WERI-Rb-1 (cell line): Measurements from ENCODE around the gene ECI2.
A peak's percentile ranks its signal among the peaks of the same experiment; 100 is the strongest.

ENCODE experiments used
- DNase-seq: peaks from one replicate; pipeline ENCODE4 v3.0.0-alpha.2; 2020
- H3K27ac ChIP-seq: fragments of 250-450 bp; sonication (Bioruptor Pico); 2 replicates; pipeline ENCODE4 v1.5.1; 2020; ENCODE audit warnings: mild to moderate bottlenecking, moderate library complexity
- H3K27me3 ChIP-seq: fragments of 250-450 bp; sonication (Bioruptor Pico); 2 replicates; pipeline ENCODE4 v1.5.1; 2021; ENCODE audit warnings: mild to moderate bottlenecking, low read depth, moderate library complexity; ENCODE audit not compliant: insufficient read depth, severe bottlenecking
- H3K36me3 ChIP-seq: fragments of 250-450 bp; sonication (Bioruptor Pico); 2 replicates; pipeline ENCODE4 v1.5.1; 2020; ENCODE audit warnings: mild to moderate bottlenecking, moderate library complexity
- H3K4me3 ChIP-seq: 2 replicates; pipeline ENCODE4 v1.5.1; 2011; ENCODE audit warnings: low read depth, mild to moderate bottlenecking, control low read depth, low read length
- H3K9me3 ChIP-seq: fragments of 250-450 bp; sonication (Bioruptor Pico); 2 replicates; pipeline ENCODE4 v1.5.1; 2021; ENCODE audit warnings: mild to moderate bottlenecking, moderate library complexity; ENCODE audit not compliant: severe bottlenecking
- TF ChIP-seq, protein P1 (sequence below): IDR thresholded peaks from 2 replicates; pipeline ENCODE4 v1.5.1; 2011; ENCODE audit warnings: low read depth, mild to moderate bottlenecking, control low read depth, inconsistent platforms, low read length

ECI2 gene

DNA sequence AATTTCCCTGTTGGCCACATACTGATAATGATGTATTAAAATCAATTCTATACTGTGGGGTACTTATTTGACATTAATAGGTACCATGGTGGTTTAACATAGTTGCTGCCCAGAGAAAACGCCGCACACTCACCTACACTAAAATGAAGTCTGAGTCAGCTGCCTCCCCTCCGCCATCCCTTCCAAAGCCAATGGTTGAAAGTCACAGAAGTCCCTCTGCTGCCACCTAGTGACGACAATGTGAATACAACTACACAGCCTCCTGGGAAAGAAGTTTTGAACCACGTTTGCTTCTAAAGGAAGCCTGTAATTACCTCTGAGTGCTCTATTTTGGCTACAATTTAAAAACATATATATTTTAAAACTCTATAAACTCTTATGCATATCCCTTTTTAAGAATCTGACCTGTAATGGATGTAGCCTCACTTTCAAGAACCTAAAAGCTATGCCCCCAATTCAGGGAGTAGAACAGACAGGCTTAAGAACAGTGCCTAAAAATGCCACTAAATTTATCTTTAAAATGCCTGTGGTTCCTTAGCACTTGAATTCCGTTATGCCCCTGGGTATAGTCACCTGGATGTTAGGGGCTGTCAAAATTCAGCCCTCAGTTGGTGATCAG lies 20.6 kb upstream of the ECI2 start:
- H3K4me3 ChIP-seq: no peak overlapping the region
- no peaks in the 10 kb centered on the region for H3K27me3 ChIP-seq
- TF ChIP-seq, protein P1, sequence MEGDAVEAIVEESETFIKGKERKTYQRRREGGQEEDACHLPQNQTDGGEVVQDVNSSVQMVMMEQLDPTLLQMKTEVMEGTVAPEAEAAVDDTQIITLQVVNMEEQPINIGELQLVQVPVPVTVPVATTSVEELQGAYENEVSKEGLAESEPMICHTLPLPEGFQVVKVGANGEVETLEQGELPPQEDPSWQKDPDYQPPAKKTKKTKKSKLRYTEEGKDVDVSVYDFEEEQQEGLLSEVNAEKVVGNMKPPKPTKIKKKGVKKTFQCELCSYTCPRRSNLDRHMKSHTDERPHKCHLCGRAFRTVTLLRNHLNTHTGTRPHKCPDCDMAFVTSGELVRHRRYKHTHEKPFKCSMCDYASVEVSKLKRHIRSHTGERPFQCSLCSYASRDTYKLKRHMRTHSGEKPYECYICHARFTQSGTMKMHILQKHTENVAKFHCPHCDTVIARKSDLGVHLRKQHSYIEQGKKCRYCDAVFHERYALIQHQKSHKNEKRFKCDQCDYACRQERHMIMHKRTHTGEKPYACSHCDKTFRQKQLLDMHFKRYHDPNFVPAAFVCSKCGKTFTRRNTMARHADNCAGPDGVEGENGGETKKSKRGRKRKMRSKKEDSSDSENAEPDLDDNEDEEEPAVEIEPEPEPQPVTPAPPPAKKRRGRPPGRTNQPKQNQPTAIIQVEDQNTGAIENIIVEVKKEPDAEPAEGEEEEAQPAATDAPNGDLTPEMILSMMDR: peak; percentile 88
- no peak overlapping the region for H3K27ac ChIP-seq
- no peaks in the 10 kb centered on the region for H3K36me3 ChIP-seq
- DNase-seq: peak; percentile 89
- H3K9me3 ChIP-seq: no peaks in the 10 kb centered on the region

DNA sequence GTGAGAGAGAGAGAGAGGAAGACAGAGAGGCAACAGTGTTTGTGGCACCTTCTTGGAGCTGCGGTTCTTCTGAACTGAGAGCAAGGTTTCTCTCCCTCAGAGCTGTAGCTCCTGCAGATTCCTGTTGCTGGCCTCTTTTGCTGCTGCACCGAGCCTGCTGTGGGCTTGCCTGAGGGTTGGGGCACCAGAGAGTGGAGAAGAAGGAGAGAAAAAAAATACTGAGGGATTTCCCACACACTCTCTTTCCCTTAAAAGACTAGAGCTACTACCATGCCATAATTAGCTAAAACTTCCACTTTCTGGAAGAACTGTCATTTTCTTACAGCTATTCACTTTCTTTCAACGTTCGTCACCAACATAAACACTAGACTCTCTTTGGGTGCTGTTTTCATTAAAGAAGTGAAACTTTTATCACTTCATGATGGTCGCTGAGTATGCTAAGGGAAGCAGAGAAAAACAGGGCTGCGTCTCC lies 18.2 kb upstream of the ECI2 start:
- no peak overlapping the region for H3K4me3 ChIP-seq
- DNase-seq: no peak
- peaks cover 5% of the 10 kb centered on the region for H3K9me3 ChIP-seq
- TF ChIP-seq, protein P1: no peak
- no peak overlapping the region for H3K27ac ChIP-seq
- no peaks in the 10 kb centered on the region for H3K36me3 ChIP-seq
- no peaks in the 10 kb centered on the region for H3K27me3 ChIP-seq

DNA sequence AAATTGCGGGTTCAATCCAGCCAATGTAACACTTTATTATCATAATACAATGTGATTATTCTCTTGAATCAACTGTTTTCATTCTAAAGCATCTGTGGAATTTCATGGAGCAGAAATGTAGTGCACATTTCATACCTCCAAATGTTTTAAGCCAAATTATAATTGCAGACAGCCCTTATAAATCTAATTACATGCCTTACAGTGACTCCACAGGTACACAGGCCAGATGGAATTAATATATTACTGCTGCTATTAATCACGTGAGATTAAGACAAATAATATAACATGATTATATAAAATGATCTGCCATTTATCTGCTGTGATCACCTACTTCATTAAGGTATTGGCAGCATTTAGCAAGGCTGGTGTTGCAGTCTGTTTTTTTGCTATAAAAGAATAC lies 9.7 kb upstream of the ECI2 start:
- TF ChIP-seq, protein P1: no peak
- Histone ChIP-seq H3K9me3 (peaks cover 10% of the 10 kb centered on the region), H3K4me3 (no peak overlapping the region), H3K36me3 (no peaks in the 10 kb centered on the region), H3K27me3 (no peaks in the 10 kb centered on the region), H3K27ac (no peak overlapping the region)
- no peak for DNase-seq

DNA sequence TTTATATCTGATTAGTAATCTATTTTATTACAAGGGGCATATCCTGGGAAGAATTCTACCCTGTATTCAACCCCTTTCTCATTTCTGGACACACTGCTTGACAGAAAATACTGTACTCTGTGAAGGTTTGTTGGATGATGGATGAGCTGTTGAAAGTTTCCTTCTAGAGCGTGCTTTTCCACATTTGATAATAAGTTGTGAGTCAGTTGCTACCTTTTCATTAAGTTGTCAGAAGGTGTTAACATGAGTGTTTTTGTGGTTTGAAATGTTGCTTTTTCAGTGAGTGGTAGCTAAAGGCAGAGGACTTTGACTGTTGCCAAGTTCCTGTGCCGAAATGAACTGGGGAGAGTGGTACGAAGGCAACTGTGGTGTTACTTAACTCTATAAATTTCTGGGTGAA lies 3.9 kb upstream of the ECI2 start:
- Histone ChIP-seq H3K27me3 (no peaks in the 10 kb centered on the region), H3K36me3 (peaks cover 4% of the 10 kb centered on the region), H3K4me3 (no peak overlapping the region), H3K9me3 (peaks cover 4% of the 10 kb centered on the region), H3K27ac (no peak overlapping the region)
- no peak for DNase-seq
- TF ChIP-seq, protein P1: no peak

DNA sequence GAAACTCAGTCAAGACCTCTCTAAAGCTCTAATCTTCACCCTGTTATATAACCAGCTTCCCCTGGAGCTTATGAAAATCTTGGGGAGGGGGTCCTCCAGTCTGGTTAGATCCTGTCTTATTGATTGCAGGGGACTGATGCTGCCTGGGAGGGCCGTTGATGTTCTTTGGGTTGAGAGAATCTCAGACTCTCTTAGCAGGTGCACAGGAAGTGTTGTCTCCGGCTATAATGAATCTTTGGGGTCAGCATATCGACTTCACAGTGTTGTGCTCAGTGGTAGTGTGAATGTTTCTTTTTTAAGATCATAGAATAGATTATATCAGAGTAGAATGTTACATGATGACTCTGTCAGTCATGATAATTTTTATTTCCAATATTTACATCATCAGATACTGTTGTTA lies 2.8 kb upstream of the ECI2 start:
- TF ChIP-seq, protein P1: no peak
- H3K9me3 ChIP-seq: peaks cover 4% of the 10 kb centered on the region
- H3K4me3 ChIP-seq: no peak overlapping the region
- no peak for DNase-seq
- no peak overlapping the region for H3K27ac ChIP-seq
- peaks cover 11% of the 10 kb centered on the region for H3K36me3 ChIP-seq
- no peaks in the 10 kb centered on the region for H3K27me3 ChIP-seq

DNA sequence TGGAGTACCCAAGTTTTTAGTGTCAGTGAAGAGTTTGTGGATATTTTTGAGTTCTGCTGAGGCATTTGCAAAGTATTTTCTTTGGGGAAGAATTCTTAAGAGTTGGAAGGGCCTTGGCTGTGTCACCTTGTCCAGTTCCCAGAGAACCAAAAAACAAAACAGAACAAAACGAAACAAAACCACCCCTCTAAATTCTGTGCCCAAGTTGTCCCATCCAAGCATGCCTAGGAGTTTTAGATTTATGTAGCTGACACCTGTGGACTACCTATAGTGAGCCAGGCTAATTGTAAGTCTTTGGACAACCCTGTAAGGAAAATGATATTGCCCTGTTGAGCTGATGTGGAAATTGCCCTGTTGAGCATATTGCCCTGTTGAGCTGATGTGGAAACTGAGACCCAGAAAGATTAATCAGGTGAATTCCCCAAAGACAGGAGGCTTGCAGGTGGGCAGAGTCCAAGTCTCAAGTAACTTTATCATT lies 1.0 kb upstream of the ECI2 start:
- Histone ChIP-seq H3K36me3 (peaks cover 29% of the 10 kb centered on the region), H3K4me3 (peak overlapping the region; percentile 85), H3K9me3 (peaks cover 6% of the 10 kb centered on the region), H3K27me3 (no peaks in the 10 kb centered on the region), H3K27ac (peak overlapping the region; percentile 60)
- TF ChIP-seq, protein P1: no peak
- DNase-seq: no peak
